NCI-H1092 (cell line): ENCODE measurements around the gene FAM168B.
"Not testable (repeated sequence)": the region's sequence is repeated elsewhere in the genome, so short reads cannot be mapped to it uniquely, and the experiment has no call there.

Experiments used
- DNase-seq: peaks from one replicate; lab custom pipeline; 2025; lab: John Stamatoyannopoulos, UW

FAM168B gene

GRCh38 chr2:131093006-131093695 is at the start of gene FAM168B:
Gene FAM168B (minus strand): TSS chr2:131093460. CDS start chr2:131082646, 10,814 bp downstream.
- peak; percentile 66 for DNase-seq

- no peak for DNase-seq
Measured at GRCh38 chr2:131142849-131143248, 49.6 kb upstream of the FAM168B start.

GRCh38 chr2:131140581-131140980 is 47.3 kb upstream of the FAM168B start:
- DNase-seq: no peak

- no peak for DNase-seq
Measured at GRCh38 chr2:131132729-131133128, 39.5 kb upstream of the FAM168B start.

- DNase-seq: no peak
Measured at GRCh38 chr2:131130298-131130596, 37.0 kb upstream of the FAM168B start.

- no peak for DNase-seq
Measured at GRCh38 chr2:131127981-131128380, 34.7 kb upstream of the FAM168B start.

GRCh38 chr2:131127076-131127475 is 33.8 kb upstream of the FAM168B start:
- no peak for DNase-seq

- no peak for DNase-seq
Measured at GRCh38 chr2:131126436-131126835, 33.2 kb upstream of the FAM168B start.

- peak; percentile 5 for DNase-seq
Measured at GRCh38 chr2:131125195-131125757, 32.0 kb upstream of the FAM168B start.

GRCh38 chr2:131123192-131123591 is 29.9 kb upstream of the FAM168B start:
- no peak for DNase-seq

GRCh38 chr2:131122496-131122895 is 29.2 kb upstream of the FAM168B start:
- no peak for DNase-seq

GRCh38 chr2:131121464-131121863 is 28.2 kb upstream of the FAM168B start:
- no peak for DNase-seq

- no peak for DNase-seq
Measured at GRCh38 chr2:131120815-131121317, 27.6 kb upstream of the FAM168B start.

- no peak for DNase-seq
Measured at GRCh38 chr2:131115752-131116151, 22.5 kb upstream of the FAM168B start.

GRCh38 chr2:131114950-131115349 is 21.7 kb upstream of the FAM168B start:
- not testable (repeated sequence) for DNase-seq

GRCh38 chr2:131113566-131114227 is 20.4 kb upstream of the FAM168B start:
- no peak for DNase-seq

- no peak for DNase-seq
Measured at GRCh38 chr2:131112529-131112928, 19.3 kb upstream of the FAM168B start.

- no peak for DNase-seq
Measured at GRCh38 chr2:131105950-131106801, 12.9 kb upstream of the FAM168B start.

GRCh38 chr2:131105156-131105949 is 12.1 kb upstream of the FAM168B start, which contains the start of gene PLEKHB2:
Gene PLEKHB2 (plus strand): TSS chr2:131105336. CDS start chr2:131120942, 15,606 bp downstream.
- peak; percentile 51 for DNase-seq

GRCh38 chr2:131104487-131105155 is 11.4 kb upstream of the FAM168B start:
- peak; percentile 45 for DNase-seq

GRCh38 chr2:131103165-131103564 is 9.9 kb upstream of the FAM168B start:
- DNase-seq: no peak
